Calu3 (cell line): Measurements from ENCODE around the gene NRG3. TPM values are rescaled to one million over a fixed set of nuclear protein-coding genes. Genes with fewer than 3 reads are reported as not detected.

ENCODE experiments used
- BruUV-seq: library from RNA; stranded (reverse); fragments of 400-500 nt; replicated peaks from 2 replicates; lab custom pipeline; 2021; lab: Mats Ljungman, UMichigan
- CTCF ChIA-PET: fragments of 300-600 bp; sonication (Branson Sonifier 250); formaldehyde crosslinking; loops from one replicate; lab custom pipeline; 2022; ENCODE audit warnings: antibody characterized with exemption; lab: Charles Lee
- DNase-seq: peaks from one replicate; pipeline ENCODE4 v3.0.0; 2022
- H3K27ac Mint-ChIP-seq: one replicate; pipeline ENCODE4 v1.8.0; 2022; ENCODE audit warnings: mixed read lengths; ENCODE audit not compliant: unreplicated experiment
- H3K27me3 Mint-ChIP-seq: one replicate; pipeline ENCODE4 v1.8.0; 2022; ENCODE audit warnings: mixed read lengths; ENCODE audit not compliant: unreplicated experiment
- H3K36me3 Mint-ChIP-seq: one replicate; pipeline ENCODE4 v1.8.0; 2022; ENCODE audit warnings: mild to moderate bottlenecking, moderate library complexity, mixed read lengths; ENCODE audit not compliant: insufficient read depth, unreplicated experiment
- H3K4me1 Mint-ChIP-seq: one replicate; pipeline ENCODE4 v1.8.0; 2022; ENCODE audit warnings: mild to moderate bottlenecking, low read depth, mixed read lengths; ENCODE audit not compliant: unreplicated experiment
- H3K4me3 Mint-ChIP-seq: one replicate; pipeline ENCODE4 v1.8.0; 2022; ENCODE audit warnings: mild to moderate bottlenecking, low read depth, moderate library complexity, mixed read lengths; ENCODE audit not compliant: unreplicated experiment
- H3K9me3 Mint-ChIP-seq: one replicate; pipeline ENCODE4 v1.8.0; 2022; ENCODE audit warnings: low read depth, mixed read lengths; ENCODE audit not compliant: unreplicated experiment
- CTCF ChIP-seq: fragments of 200-600 bp; IDR thresholded peaks from one replicate; pipeline ENCODE4 v1.8.0; 2022; ENCODE audit warnings: antibody characterized with exemption; ENCODE audit not compliant: unreplicated experiment
- intact Hi-C: fragments of 100-400 bp; cut with micrococcal nuclease; formaldehyde crosslinking; loops from one replicate; pipeline ENCODE4 v1.10.0; 2022; ENCODE audit not compliant: unreplicated experiment
- total RNA-seq: library from RNA; stranded (reverse); gene quantifications from 2 replicates; pipeline ENCODE4 v1.2.3, GENCODE V29; 2022

The NRG3 gene
- total RNA-seq, 1 experiment from 2014 or later: 46.3 TPM

DNA sequence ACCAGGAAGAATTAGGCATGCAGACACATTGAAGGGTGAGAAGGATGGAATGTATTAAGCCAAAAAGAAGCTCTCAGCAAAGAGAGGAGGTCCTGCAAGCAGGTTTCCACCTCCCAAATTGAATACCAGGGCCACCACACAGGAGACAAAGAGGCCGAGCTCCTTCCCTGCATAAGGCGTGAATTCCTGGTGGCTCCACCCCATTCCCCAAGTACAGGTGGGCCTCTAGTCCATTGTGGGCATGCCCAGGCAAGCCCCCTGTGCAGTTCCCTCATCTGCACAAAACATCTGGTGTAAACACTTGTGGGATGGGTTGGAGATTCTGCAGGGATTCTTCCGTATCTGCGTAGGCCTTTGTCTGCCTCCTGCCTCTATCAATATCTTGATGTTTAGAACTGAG lies 817.5 kb downstream of the NRG3 start:
- Mint-ChIP-seq H3K27me3 (no peaks in the 10 kb centered on the region), H3K27ac (no peak overlapping the region), H3K9me3 (peaks cover 3% of the 10 kb centered on the region), H3K4me1 (no peaks in the 10 kb centered on the region), H3K4me3 (no peak overlapping the region), H3K36me3 (no peaks in the 10 kb centered on the region)
- no TSS peak for BruUV-seq
- CTCF ChIA-PET: no interaction called here
- no peak for TF ChIP-seq CTCF
- intact Hi-C loops: no loop called here
- DNase-seq: no peak

DNA sequence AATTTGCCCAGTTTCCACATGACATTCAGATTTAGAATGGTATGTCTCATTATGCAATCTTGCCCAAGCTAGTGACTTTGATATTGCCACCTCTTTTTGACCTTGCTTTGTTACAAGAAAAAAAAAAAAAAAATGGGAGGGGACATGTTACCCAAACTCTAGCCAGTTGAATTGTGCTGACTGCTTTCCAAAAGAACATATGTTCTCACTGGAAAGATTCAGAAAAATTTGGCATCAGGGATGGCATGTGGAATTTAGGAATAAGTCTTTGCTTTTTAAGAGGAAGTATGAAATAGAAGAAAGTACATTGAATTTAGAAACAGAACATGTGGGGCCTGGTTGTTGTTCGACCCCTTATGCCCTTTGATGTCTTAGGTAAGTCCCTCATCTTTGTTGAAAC lies 846.8 kb downstream of the NRG3 start:
- no TSS peak for BruUV-seq
- CTCF ChIA-PET: no interaction called here

DNA sequence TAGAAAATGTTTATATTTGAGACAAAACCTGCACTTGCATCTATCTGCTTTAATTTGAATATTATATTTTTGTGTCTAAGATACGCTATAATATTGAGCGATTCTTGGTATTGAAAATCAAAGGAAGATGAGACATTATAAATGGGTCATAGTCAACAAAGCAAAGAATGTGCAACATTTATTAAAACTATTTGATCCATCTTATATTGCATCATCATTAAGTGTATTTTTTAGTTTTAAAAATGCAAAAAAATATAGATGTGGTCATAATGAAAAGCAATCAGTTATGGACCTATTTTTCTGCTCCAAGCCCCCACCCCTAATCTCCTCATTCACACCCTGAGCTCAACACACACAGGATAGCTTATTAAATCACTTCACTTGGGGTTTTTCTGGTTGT lies 847.3 kb downstream of the NRG3 start:
- no TSS peak for BruUV-seq
- Mint-ChIP-seq H3K4me3 (no peak overlapping the region), H3K36me3 (no peaks in the 10 kb centered on the region), H3K27me3 (no peaks in the 10 kb centered on the region), H3K4me1 (peaks cover 12% of the 10 kb centered on the region), H3K9me3 (no peaks in the 10 kb centered on the region), H3K27ac (no peak overlapping the region)
- CTCF ChIA-PET: no interaction called here
- intact Hi-C loops: no loop called here
- no peak for TF ChIP-seq CTCF
- DNase-seq: no peak

More for the DNA sequence above, 846.8 kb downstream of the NRG3 start:
- no peak overlapping the region for H3K27ac Mint-ChIP-seq
- DNase-seq: no peak
- TF ChIP-seq CTCF: no peak
- no peaks in the 10 kb centered on the region for H3K9me3 Mint-ChIP-seq
- no peaks in the 10 kb centered on the region for H3K27me3 Mint-ChIP-seq
- intact Hi-C loops: no loop called here
- H3K4me3 Mint-ChIP-seq: no peak overlapping the region
- no peaks in the 10 kb centered on the region for H3K36me3 Mint-ChIP-seq
- H3K4me1 Mint-ChIP-seq: peaks cover 12% of the 10 kb centered on the region

DNA sequence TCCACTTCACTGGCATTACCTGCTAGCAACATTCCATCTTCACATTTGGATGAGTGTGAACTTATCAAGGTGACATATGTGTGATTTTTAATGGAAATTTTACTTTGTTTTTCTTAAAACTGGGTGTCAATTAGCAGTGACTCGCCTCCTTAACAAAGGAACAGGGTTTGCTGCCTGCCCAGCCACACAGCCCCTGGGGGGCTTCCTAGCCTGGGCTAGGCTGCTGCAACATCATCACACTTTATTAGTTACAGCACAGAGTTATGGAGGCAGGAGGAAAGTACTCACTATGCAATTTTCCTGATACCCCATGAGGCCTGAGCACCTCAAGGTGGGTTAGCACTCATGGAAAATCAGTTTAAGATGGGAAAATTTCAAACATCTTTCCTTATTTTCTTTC lies 861.3 kb downstream of the NRG3 start:
- no peak overlapping the region for H3K27ac Mint-ChIP-seq
- intact Hi-C loops: no loop called here
- BruUV-seq: no TSS peak

More for the DNA sequence above, 861.3 kb downstream of the NRG3 start:
- H3K4me3 Mint-ChIP-seq: no peak overlapping the region
- no peaks in the 10 kb centered on the region for H3K9me3 Mint-ChIP-seq
- H3K36me3 Mint-ChIP-seq: no peaks in the 10 kb centered on the region
- H3K4me1 Mint-ChIP-seq: no peaks in the 10 kb centered on the region
- CTCF ChIA-PET: no interaction called here
- TF ChIP-seq CTCF: no peak
- H3K27me3 Mint-ChIP-seq: no peaks in the 10 kb centered on the region
- no peak for DNase-seq
